22Rv1 (cell line): ENCODE measurements around the gene C3orf18.

Experiments used
- H3K27ac ChIP-seq: fragments of 450-650 bp; 2 replicates; pipeline ENCODE4 v1.5.1; 2017
- CTCF ChIP-seq: fragments of 450-650 bp; IDR thresholded peaks from 2 replicates; pipeline ENCODE4 v1.5.1; 2017; ENCODE audit warnings: mild to moderate bottlenecking
- ZFX ChIP-seq: fragments of 450-650 bp; IDR thresholded peaks from 2 replicates; pipeline ENCODE4 v1.6.1; 2017; ENCODE audit warnings: antibody characterized with exemption, borderline replicate concordance

C3orf18 gene

GRCh38 chr3:50557106-50557505 lies 10.4 kb downstream of the C3orf18 start:
- TF ChIP-seq CTCF (no peak), ZFX (no peak)

GRCh38 chr3:50554553-50554952 lies 13.0 kb downstream of the C3orf18 start:
- TF ChIP-seq CTCF: no peak
- TF ChIP-seq ZFX: no peak
- no peak overlapping the region for H3K27ac ChIP-seq

More at GRCh38 chr3:50557106-50557505, 10.4 kb downstream of the C3orf18 start:
- no peak overlapping the region for H3K27ac ChIP-seq

GRCh38 chr3:50552598-50552997 lies 14.9 kb downstream of the C3orf18 start:
- no peak for TF ChIP-seq CTCF
- TF ChIP-seq ZFX: no peak
- H3K27ac ChIP-seq: no peak overlapping the region

GRCh38 chr3:50551681-50552435 lies 15.7 kb downstream of the C3orf18 start:
- no peak overlapping the region for H3K27ac ChIP-seq
- TF ChIP-seq CTCF (0 out of 2 replicates have a peak, but pooled peaks have one; percentile 4), ZFX (no peak)

GRCh38 chr3:50551054-50551659 lies 16.4 kb downstream of the C3orf18 start:
- TF ChIP-seq ZFX: no peak
- TF ChIP-seq CTCF: no peak
- no peak overlapping the region for H3K27ac ChIP-seq

GRCh38 chr3:50550079-50550736 lies 17.3 kb downstream of the C3orf18 start:
- no peak overlapping the region for H3K27ac ChIP-seq
- no peak for TF ChIP-seq ZFX
- peak; percentile 84 for TF ChIP-seq CTCF

- no peak for TF ChIP-seq ZFX
- no peak for TF ChIP-seq CTCF
Observed at GRCh38 chr3:50549226-50549625, 18.3 kb downstream of the C3orf18 start.

More at GRCh38 chr3:50549226-50549625, 18.3 kb downstream of the C3orf18 start:
- no peak overlapping the region for H3K27ac ChIP-seq
